Measurements from ENCODE around the gene SLC12A3.
"Not testable (repeated sequence)": the region's sequence is repeated elsewhere in the genome, so short reads cannot be mapped to it uniquely, and the experiment has no call there.

The SLC12A3 gene

DNA sequence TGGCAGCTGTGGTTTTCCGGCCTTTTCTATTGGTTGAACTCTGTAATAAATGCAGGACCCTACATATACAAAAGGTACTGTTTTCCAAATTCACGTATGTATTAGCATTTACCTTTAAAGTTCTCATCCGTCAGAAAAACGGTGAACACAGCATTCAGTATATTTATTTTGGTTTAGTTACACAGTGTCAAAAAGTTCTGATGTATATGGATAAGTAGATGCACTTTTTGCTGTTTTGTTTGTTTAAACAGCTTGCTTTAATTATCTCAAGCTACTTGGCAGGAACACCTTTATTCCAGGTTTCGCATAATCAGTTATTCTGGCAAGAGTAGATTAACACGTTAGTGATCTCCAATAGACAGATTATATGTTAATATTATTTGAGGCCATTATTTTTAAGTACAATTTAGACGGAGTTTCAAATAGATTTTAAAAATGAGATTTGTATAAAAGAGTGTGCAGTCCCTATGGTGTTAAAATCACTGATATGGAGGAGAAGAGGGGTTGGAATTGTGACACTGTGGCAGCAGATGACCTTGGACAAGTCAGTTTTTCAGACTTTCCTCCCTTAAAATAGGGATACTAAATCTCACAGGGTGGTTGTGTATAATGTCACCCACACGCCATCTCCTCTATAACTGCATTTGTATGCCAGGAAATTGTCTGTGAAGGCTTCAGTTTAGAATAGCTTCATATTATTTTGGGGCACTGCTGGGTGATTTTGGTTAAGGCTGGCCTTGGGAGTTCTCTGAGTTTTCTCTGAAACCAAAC is 69.0 kb downstream of the SLC12A3 start:
- Histone ChIP-seq H3K4me2 (peak overlapping the region; percentile 86 to 99 (median 95)), H3K9ac (peak overlapping the region; percentile 94 to 100 (median 97)), H3K27me3 (no peaks in the 10 kb centered on the region), H3K4me3 (peak overlapping the region; percentile 88 to 100 (median 97)), H3K36me3 (peaks cover 50 to 62% (median 59%) of the 10 kb centered on the region in 11 experiments), H4K20me1 (peaks cover 62 to 70% (median 67%) of the 10 kb centered on the region in 11 experiments), H3K4me1 (peaks cover 61 to 79% (median 74%) of the 10 kb centered on the region in 10 experiments), H3K9me3 (replicated peaks in 1 of 11) (no peaks in the 10 kb centered on the region), H3K27ac (peak overlapping the region; percentile 91 to 100 (median 94); a peak in 20 of 22 replicates)
- TF ChIP-seq Cebpa-rat (IDR thresholded peaks at IDR 0.05), result no peak

DNA sequence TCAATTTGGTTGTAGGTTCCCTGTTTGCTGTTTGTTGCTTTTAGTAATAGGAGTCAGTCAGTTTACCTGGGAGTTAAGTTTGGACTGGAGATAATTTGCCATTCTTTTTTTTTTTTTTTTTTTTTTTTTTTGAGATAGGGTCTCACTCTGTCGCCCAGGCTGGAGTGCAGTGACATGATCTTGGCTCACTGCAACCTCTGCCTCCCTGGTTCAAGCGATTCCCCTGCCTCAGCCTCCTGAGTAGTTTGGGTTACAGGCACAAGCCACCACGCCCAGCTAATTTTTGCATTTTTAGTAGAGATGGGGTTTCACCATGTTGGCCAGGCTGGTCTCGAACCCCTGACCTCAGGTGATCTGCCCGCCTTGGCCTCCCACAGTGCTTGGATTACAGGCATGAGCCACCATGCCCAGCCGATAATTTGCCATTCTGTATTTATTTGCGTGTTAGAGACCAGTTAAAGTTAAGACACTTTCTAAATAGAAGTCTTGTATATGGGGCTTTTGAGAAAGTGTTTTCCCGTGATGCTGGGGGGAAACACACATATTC is 69.7 kb downstream of the SLC12A3 start:
- Histone ChIP-seq H3K9ac (peak overlapping the region; percentile 94 to 100 (median 97)), H3K4me1 (peaks cover 61 to 84% (median 78%) of the 10 kb centered on the region in 10 experiments), H3K27ac (peak overlapping the region in 9 of 11 experiments; percentile 2 to 100 (median 94); a peak in 8 of 22 replicates), H3K4me3 (peak overlapping the region; percentile 88 to 100 (median 97)), H3K36me3 (peaks cover 56 to 68% (median 66%) of the 10 kb centered on the region in 11 experiments), H3K4me2 (peak overlapping the region; percentile 86 to 99 (median 95)), H4K20me1 (peaks cover 69 to 77% (median 73%) of the 10 kb centered on the region in 11 experiments)
- H3K9me3 ChIP-seq (replicated peaks in 1 of 11); H3K27me3 ChIP-seq: not testable (repeated sequence)

DNA sequence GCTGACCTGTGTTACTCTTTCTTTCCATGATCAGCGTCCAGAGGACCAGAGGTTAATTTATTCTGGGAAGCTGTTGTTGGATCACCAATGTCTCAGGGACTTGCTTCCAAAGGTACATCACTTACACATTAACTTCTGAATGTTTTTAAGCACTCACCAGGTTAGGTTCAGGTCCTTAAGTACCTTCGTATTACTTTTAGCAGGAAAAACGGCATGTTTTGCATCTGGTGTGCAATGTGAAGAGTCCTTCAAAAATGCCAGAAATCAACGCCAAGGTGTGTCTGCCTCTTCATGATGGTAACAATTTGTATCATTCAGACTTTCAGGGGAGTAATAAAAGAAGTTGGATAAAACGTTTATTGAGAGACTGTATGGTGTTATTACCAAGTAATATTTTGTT is 70.2 kb downstream of the SLC12A3 start:
- TF ChIP-seq Cebpa-rat (IDR thresholded peaks at IDR 0.05), result no peak
- peaks cover 57 to 84% (median 78%) of the 10 kb centered on the region in 10 experiments for H3K4me1 ChIP-seq
- peak overlapping the region; percentile 88 to 100 (median 97) for H3K4me3 ChIP-seq
- H3K9ac ChIP-seq, result peak overlapping the region; percentile 94 to 100 (median 97); a peak in 18 of 22 replicates
- H3K4me2 ChIP-seq, result peak overlapping the region; percentile 86 to 99 (median 95)
- H4K20me1 ChIP-seq, result peaks cover 73 to 82% (median 79%) of the 10 kb centered on the region in 11 experiments
- no peaks in the 10 kb centered on the region for H3K9me3 ChIP-seq (replicated peaks in 1 of 11)
- H3K36me3 ChIP-seq, result peaks cover 62 to 74% (median 71%) of the 10 kb centered on the region in 11 experiments
- no peaks in the 10 kb centered on the region for H3K27me3 ChIP-seq
- no peak overlapping the region; a peak in 2 of 22 replicates for H3K27ac ChIP-seq

- H3K4me2 ChIP-seq, result peak overlapping the region; percentile 36 to 99 (median 95); a peak in 18 of 22 replicates
These were observed 71.5 kb downstream of the SLC12A3 start for GRCh38 chr16:56936491-56936890.

GRCh38 chr16:56936950-56937349 is 71.9 kb downstream of the SLC12A3 start:
- H3K36me3 ChIP-seq, result peaks cover 79 to 91% (median 88%) of the 10 kb centered on the region in 11 experiments
- H3K9me3 ChIP-seq (replicated peaks in 1 of 11), result no peaks in the 10 kb centered on the region
- peaks cover 82 to 99% (median 95%) of the 10 kb centered on the region in 11 experiments for H4K20me1 ChIP-seq
- H3K27me3 ChIP-seq, result no peaks in the 10 kb centered on the region
- TF ChIP-seq Cebpa-rat (IDR thresholded peaks at IDR 0.05), result no peak
- peaks cover 43 to 87% (median 80%) of the 10 kb centered on the region in 10 experiments for H3K4me1 ChIP-seq
- peak overlapping the region in 1 of 10 experiments; percentile 9; a peak in 2 of 20 replicates for H3K4me3 ChIP-seq
- H3K4me2 ChIP-seq, result peak overlapping the region in 6 of 11 experiments; percentile 14 to 99 (median 96); a peak in 13 of 22 replicates
- no peak overlapping the region; a peak in 1 of 22 replicates for H3K27ac ChIP-seq
- H3K9ac ChIP-seq, result peak overlapping the region in 1 of 11 experiments; percentile 42; a peak in 1 of 22 replicates

More at GRCh38 chr16:56936491-56936890, 71.5 kb downstream of the SLC12A3 start:
- peaks cover 75 to 87% (median 84%) of the 10 kb centered on the region in 11 experiments for H3K36me3 ChIP-seq
- H3K27ac ChIP-seq, result peak overlapping the region in 2 of 11 experiments; percentile 19 to 34; a peak in 2 of 22 replicates
- H3K4me3 ChIP-seq, result peak overlapping the region in 4 of 10 experiments; percentile 6 to 32 (median 17); a peak in 2 of 20 replicates
- H3K4me1 ChIP-seq, result peaks cover 44 to 84% (median 78%) of the 10 kb centered on the region in 10 experiments
- H3K9me3 ChIP-seq (replicated peaks in 1 of 11), result no peaks in the 10 kb centered on the region
- no peaks in the 10 kb centered on the region for H3K27me3 ChIP-seq
- H4K20me1 ChIP-seq, result peaks cover 82 to 95% (median 91%) of the 10 kb centered on the region in 11 experiments
- TF ChIP-seq Cebpa-rat (IDR thresholded peaks at IDR 0.05), result no peak
- H3K9ac ChIP-seq, result peak overlapping the region in 4 of 11 experiments; percentile 21 to 97 (median 69); a peak in 5 of 22 replicates

GRCh38 chr16:56938664-56939513 is 73.9 kb downstream of the SLC12A3 start:
- Histone ChIP-seq H3K4me3 (no peak overlapping the region), H3K4me1 (peaks cover 43 to 100% (median 94%) of the 10 kb centered on the region in 10 experiments), H3K9me3 (replicated peaks in 1 of 11) (no peaks in the 10 kb centered on the region), H3K27ac (peak overlapping the region in 2 of 11 experiments; percentile 17 to 28; a peak in 2 of 22 replicates), H3K36me3 (peaks cover 96 to 100% (median 100%) of the 10 kb centered on the region in 11 experiments), H3K9ac (peak overlapping the region in 5 of 11 experiments; percentile 7 to 30 (median 19); a peak in 2 of 22 replicates), H3K4me2 (peak overlapping the region in 9 of 11 experiments; percentile 11 to 82 (median 74); a peak in 14 of 22 replicates), H3K27me3 (no peaks in the 10 kb centered on the region), H4K20me1 (peaks cover 69 to 100% (median 100%) of the 10 kb centered on the region in 11 experiments)
- TF ChIP-seq Cebpa-rat (IDR thresholded peaks at IDR 0.05), result no peak

DNA sequence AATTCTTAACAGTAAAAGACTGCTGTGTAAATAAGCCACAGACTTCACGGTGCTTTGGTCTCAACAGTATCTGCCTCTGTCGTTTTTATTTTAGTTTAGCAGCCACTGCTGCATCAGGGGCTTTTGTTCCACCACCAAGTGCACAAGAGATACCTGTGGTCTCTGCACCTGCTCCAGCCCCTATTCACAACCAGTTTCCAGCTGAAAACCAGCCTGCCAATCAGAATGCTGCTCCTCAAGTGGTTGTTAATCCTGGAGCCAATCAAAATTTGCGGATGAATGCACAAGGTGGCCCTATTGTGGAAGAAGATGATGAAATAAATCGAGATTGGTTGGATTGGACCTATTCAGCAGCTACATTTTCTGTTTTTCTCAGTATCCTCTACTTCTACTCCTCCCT is 74.8 kb downstream of the SLC12A3 start:
- Histone ChIP-seq H3K27me3 (no peaks in the 10 kb centered on the region), H3K4me3 (no peak overlapping the region), H4K20me1 (peaks cover 60 to 100% (median 95%) of the 10 kb centered on the region in 11 experiments), H3K9me3 (replicated peaks in 1 of 11) (no peaks in the 10 kb centered on the region), H3K4me1 (peaks cover 37 to 100% (median 93%) of the 10 kb centered on the region in 10 experiments), H3K9ac (peak overlapping the region in 5 of 11 experiments; percentile 1 to 30 (median 24); a peak in 2 of 22 replicates), H3K36me3 (peaks cover 98 to 100% (median 100%) of the 10 kb centered on the region in 11 experiments), H3K27ac (peak overlapping the region in 1 of 11 experiments; percentile 21; a peak in 1 of 22 replicates), H3K4me2 (peak overlapping the region in 9 of 11 experiments; percentile 5 to 82 (median 74); a peak in 16 of 22 replicates)
- no peak for TF ChIP-seq Cebpa-rat (IDR thresholded peaks at IDR 0.05)

DNA sequence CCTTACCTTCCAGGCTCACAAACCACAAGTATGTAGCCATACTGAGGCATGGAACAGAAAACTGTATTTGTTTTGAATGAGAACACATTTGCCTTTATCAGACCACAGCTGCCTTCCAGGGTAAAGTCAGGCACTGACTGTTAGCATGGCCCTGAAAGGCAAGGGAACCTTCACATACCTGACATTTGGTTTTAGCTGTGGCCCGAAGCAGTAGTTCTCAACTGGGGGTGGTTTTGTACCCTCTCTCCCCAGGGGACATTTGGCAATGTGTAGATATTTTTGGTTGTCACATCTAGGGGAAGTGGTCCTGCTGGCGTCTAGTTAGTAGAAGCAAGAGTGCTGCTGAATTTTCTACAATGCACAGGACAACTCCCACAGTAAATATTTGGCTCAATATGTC is 76.1 kb downstream of the SLC12A3 start:
- H3K27ac ChIP-seq, result peak overlapping the region in 8 of 11 experiments; percentile 6 to 57 (median 44); a peak in 11 of 22 replicates
- H3K9me3 ChIP-seq (replicated peaks in 1 of 11), result no peaks in the 10 kb centered on the region
- no peak for TF ChIP-seq Cebpa-rat (IDR thresholded peaks at IDR 0.05)
- H3K4me1 ChIP-seq, result peaks cover 24 to 98% (median 88%) of the 10 kb centered on the region in 10 experiments
- peak overlapping the region in 8 of 11 experiments; percentile 50 to 82 (median 74); a peak in 17 of 22 replicates for H3K4me2 ChIP-seq
- peak overlapping the region in 8 of 11 experiments; percentile 20 to 53 (median 31); a peak in 10 of 22 replicates for H3K9ac ChIP-seq
- peaks cover 47 to 98% (median 85%) of the 10 kb centered on the region in 11 experiments for H4K20me1 ChIP-seq
- no peaks in the 10 kb centered on the region for H3K27me3 ChIP-seq
- peaks cover 95 to 100% (median 97%) of the 10 kb centered on the region in 11 experiments for H3K36me3 ChIP-seq
- H3K4me3 ChIP-seq, result peak overlapping the region in 4 of 10 experiments; percentile 2 to 36 (median 8); a peak in 3 of 20 replicates

Measured in BLaER1 treated with 17β-estradiol and CSF1 and Interleukin-3, amounts not matched to agents 10 nM and 100 nM (cell line).